ENCODE data around the gene LRRC73. TPM values are rescaled to one million over a fixed set of nuclear protein-coding genes. Genes with fewer than 3 reads are reported as not detected.

The LRRC73 gene
- polyA plus RNA-seq, 3 donors, result 0.82 to 1.6 (median 1.2) TPM

GRCh38 chr6:43497129-43497396 lies 13.1 kb downstream of the LRRC73 start:
- no peak for DNase-seq (ENCODE audit: extremely low read depth in 1 of 11, low read depth in 9 of 11, low spot score in 4 of 11)

GRCh38 chr6:43496370-43497128 lies 13.6 kb downstream of the LRRC73 start:
- no peak for DNase-seq (ENCODE audit: extremely low read depth in 1 of 11, low read depth in 9 of 11, low spot score in 4 of 11)

DNA sequence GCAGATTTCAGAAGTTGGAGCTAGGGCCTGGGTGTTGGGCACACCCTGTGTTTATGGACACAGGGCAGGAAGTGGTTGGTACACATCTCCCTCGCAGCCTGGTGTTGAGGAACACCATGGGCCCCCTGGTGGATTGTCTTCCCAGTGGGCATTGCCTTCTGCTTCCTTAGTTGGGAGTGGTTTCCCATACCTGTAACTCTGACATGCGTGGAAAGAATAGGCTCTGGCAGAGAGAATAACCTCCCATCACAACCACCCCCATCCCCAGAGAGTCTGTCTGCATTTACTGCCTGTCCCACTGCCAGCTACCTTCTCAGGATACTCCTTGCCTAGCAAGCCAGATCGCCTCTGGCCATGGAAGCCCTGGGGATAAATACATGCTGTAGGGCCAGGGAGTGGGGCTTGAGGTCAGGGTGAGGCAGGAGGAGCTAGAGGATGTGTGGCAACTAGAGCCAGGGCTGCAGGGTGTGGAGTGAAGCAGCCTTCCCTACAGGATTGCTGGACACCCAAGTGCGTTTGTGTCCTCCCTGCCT lies 14.7 kb downstream of the LRRC73 start:
- no peak for DNase-seq (ENCODE audit: extremely low read depth in 1 of 11, low read depth in 9 of 11, low spot score in 4 of 11)

- DNase-seq (ENCODE audit: extremely low read depth in 1 of 11, low read depth in 9 of 11, low spot score in 4 of 11), result no peak
Observed at GRCh38 chr6:43494766-43495165, 15.4 kb downstream of the LRRC73 start.

GRCh38 chr6:43494321-43494720 lies 15.8 kb downstream of the LRRC73 start:
- no peak for DNase-seq (ENCODE audit: extremely low read depth in 1 of 11, low read depth in 9 of 11, low spot score in 4 of 11)

DNA sequence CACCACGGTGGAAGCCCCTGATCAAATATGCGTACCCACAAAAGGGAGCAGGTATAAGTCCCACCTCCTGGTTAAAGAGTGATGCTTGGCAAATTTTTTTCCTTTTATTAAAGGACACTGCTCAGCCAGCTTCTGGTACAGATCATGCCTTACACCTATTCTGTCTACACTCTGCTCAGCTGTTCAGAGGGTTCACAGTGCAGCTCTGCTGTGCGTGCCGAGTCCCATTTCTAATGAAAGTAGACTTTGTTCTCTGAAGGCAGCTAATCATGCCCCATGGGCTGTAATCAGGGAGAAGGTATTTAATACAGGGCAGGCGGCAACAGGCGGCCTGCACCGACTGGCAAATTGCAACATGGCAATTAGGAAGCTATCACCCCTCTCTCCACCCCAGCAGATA lies 16.3 kb downstream of the LRRC73 start:
- no peak for DNase-seq (ENCODE audit: extremely low read depth in 1 of 11, low read depth in 9 of 11, low spot score in 4 of 11)

DNA sequence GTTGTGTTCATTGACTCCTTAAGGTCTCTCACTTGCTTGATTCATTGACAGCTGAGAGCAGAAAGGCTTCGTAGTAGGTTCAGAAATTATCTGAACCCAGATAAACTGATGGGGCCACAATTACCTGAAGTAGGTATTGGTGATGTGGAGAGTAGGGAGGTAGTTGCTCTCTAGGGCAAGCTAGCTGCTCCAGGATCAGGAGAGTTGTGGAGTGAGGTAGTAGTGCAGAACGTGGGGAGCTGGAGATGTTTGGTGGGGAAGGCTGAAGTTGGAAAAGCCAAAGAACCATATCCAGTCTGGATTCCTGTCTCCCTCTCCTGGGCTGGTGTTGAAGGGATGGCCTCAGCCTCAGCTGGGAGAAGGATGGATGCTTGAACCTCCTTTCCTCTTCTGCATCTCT lies 16.9 kb downstream of the LRRC73 start:
- no peak for DNase-seq (ENCODE audit: extremely low read depth in 1 of 11, low read depth in 9 of 11, low spot score in 4 of 11)

DNA sequence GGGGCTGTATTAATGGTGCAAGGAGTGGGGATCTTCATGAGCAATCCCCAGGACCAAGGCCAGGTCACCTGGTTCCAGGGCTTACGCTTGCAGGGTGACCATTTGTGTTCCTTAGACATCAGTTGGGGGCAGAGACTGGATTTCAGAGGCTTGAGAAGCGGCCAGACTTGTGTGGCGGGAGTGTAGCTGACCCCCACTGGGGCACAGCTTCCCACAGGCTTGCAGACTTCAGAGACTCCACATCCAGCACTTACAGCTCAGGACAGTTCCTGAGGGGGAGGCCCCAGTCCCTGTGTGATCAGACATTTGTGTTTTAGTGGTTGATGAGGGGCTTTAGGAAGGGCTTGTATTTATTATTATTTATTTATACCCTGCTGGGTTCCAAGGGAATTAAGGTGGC lies 17.5 kb downstream of the LRRC73 start:
- DNase-seq (ENCODE audit: extremely low read depth in 1 of 11, low read depth in 9 of 11, low spot score in 4 of 11), result no peak

- DNase-seq (ENCODE audit: extremely low read depth in 1 of 11, low read depth in 9 of 11, low spot score in 4 of 11), result no peak
Observed at GRCh38 chr6:43491750-43492661, 18.1 kb downstream of the LRRC73 start.

GRCh38 chr6:43490523-43490939 lies 19.6 kb downstream of the LRRC73 start:
- DNase-seq (ENCODE audit: extremely low read depth in 1 of 11, low read depth in 9 of 11, low spot score in 4 of 11), result no peak

GRCh38 chr6:43489277-43490072 lies 20.7 kb downstream of the LRRC73 start:
- no peak for DNase-seq (ENCODE audit: extremely low read depth in 1 of 11, low read depth in 9 of 11, low spot score in 4 of 11)

DNA sequence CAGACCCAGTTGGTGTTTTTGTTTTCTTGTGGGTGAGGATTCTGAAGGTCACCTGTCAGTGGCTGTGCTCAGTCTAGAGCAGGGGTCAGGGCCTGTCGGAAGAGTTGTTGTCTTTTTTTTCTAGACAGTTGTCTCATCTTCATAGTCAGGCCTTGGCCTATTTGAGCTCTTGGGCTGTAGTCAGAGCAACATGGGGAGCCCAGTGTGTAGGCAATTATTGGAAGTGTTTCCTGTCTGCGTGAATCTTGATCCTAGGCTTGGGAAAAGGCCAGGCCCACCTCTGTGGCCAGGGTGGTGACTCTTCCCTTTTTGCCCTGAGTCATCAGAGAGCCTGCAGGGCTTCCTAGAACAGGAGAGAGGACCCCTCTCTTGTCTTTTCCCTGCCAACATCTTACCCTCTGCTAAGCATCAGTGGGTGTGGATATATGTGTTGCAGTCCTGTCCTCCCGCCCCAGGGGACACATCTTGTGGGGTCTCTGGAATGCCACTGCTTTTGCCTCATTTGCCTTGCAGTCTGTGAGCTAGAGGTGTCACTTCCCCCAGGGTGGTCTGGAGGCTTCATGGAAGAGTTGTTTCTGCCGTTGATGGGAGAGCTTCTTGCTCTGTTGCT lies 21.4 kb downstream of the LRRC73 start:
- no peak for DNase-seq (ENCODE audit: extremely low read depth in 1 of 11, low read depth in 9 of 11, low spot score in 4 of 11)

DNA sequence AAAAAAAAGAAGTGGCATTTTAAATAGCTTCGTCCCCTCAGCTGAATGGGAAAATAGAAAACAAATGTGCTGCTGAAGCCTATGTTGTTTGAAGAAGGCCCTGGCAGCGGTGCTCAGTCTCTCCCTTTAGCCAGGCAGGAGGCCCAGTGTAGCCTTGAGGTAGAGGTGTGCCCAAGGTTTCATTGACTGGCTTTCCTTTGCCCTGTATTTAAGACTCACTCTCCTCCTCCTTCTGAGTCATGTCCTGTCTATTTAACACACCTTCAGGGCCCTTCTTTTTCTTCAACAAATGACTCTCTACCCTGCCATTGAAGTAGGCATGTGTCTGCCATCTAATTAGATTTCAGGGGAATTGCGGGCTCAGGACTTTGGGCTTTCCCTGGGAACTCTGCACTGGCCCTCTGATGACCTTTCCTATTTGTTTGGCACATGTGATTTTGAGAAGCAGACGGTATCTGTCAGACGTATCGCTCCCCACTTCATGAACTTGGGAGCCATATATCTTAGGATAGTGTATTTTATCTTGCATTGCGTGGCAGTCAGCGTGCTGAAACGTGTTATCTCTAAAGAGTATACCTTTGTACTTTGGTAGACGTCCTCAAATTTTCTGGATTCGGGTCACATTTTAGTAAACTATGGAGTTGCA lies 28.4 kb downstream of the LRRC73 start:
- no peak for DNase-seq (ENCODE audit: extremely low read depth in 1 of 11, low read depth in 9 of 11, low spot score in 4 of 11)

GRCh38 chr6:43481075-43481474 lies 29.1 kb downstream of the LRRC73 start:
- DNase-seq (ENCODE audit: extremely low read depth in 1 of 11, low read depth in 9 of 11, low spot score in 4 of 11), result no peak

DNA sequence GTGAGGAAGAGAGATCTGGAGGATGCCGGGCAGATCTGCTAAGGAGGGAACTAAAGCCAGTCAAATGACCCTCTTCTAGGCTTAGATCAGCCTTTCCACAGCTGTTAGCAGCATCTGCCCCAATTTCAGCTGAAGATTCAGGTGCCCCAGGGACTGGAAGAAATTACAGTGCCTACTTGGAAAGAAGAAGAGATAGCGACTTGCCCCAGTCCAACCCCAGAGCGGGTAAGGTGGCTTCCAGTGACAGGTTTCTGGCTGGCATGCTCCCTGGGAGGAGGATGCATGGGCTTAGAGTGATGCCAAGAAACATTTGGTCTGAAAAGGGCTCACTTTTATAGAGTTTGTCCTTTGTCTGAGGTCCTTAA lies 32.2 kb downstream of the LRRC73 start:
- no peak for DNase-seq (ENCODE audit: extremely low read depth in 1 of 11, low read depth in 9 of 11, low spot score in 4 of 11)

DNA sequence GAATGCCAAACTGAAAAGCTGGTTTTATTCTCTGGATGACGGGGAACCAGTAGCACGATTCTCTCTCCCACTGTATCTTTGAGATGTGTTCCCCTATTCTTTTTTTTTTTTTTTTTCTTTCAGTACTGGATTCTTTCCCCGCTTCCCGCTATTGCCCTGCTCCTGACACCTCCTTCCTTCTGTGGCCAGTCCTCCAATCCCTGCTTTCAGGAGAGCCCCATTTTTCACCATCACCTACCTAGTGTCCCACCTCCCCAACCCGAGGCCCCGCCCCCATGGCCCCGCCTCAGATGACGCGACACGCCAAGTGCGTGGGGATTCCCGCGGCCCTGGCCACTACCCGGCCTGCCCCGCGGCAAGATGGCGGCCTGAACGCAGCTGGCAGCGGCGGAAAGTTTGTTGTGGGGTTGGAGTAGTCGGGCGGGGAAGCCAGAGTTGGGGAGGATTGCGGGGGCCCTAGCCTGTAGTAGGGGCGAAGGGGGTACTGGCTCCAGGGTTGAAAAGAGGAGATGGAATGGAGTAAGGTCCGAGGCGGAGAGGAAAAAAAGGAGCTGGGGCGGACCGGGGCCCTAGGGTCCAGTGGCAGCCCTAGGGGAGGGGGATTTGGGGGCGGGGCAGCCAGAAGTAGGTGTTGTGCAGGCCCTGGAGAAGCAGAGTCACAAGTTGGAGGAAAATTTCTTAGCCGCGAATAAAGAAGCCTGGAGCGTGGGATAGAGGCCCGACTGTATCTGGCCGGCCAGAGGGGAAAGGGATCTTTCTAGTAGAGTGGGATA lies 32.7 kb downstream of the LRRC73 start, which contains the start of gene TJAP1:
TJAP1 (plus strand) TSS at position 336 of the 773 bp plus-strand sequence. CDS start 21,432 bp downstream, outside the sequence.
- DNase-seq (ENCODE audit: extremely low read depth in 1 of 11, low read depth in 9 of 11, low spot score in 4 of 11), result peak; percentile 66 to 94 (median 85)

DNA sequence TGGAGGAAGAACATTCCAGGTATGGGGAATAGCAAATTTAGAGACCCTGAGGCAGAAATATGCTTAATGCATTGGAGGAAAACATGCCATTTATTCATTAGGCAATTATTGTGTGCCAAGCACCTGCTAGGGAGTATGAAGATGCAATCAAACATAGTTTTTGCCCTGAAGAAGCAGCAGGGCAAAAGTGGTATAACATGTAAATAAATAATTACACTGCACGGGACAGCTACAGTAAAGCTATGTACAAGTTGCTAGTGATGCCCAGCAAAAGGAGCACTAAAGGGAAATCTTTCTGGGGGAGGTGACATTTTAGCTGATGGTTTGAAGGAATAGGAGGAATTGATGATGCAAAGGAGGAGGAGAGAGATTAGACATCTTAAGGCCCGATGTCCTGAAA lies 33.4 kb downstream of the LRRC73 start:
- DNase-seq (ENCODE audit: extremely low read depth in 1 of 11, low read depth in 9 of 11, low spot score in 4 of 11), result no peak

- DNase-seq (ENCODE audit: extremely low read depth in 1 of 11, low read depth in 9 of 11, low spot score in 4 of 11), result no peak
Observed at GRCh38 chr6:43475516-43475915, 34.6 kb downstream of the LRRC73 start.

Measured in renal cortex interstitium (tissue), 11 donors.